Panc1 (cell line): ENCODE measurements around the gene CDYL. TPM values are rescaled to one million over a fixed set of nuclear protein-coding genes. Genes with fewer than 3 reads are reported as not detected.

Experiments used
- ATAC-seq: fragments of 200-7000 bp; cut with Tn5 transposase; 2 replicates; pipeline ENCODE4 v1.9.1; 2020; ENCODE audit warnings: mild to moderate bottlenecking, moderate library complexity
- BruUV-seq: library from RNA; stranded (reverse); fragments of 400-500 nt; replicated peaks from 2 replicates; lab custom pipeline; 2021; lab: Mats Ljungman, UMichigan
- CTCF ChIA-PET: fragments of 300-600 bp; sonication (Branson Sonifier 250); formaldehyde crosslinking; loops from one replicate; lab custom pipeline; 2022; ENCODE audit warnings: antibody characterized with exemption; lab: Charles Lee
- POLR2A ChIA-PET: fragments of 300-600 bp; sonication (Branson Sonifier 250); formaldehyde crosslinking; loops from one replicate; lab custom pipeline; 2022; ENCODE audit warnings: antibody characterized with exemption; lab: Charles Lee
- DNase-seq: peaks from one replicate; pipeline ENCODE4 v3.0.0-alpha.2; 2010; ENCODE audit warnings: low read depth, low spot score
- H3K27ac ChIP-seq: 2 replicates; pipeline ENCODE4 v1.5.1; 2011; ENCODE audit warnings: mild to moderate bottlenecking, low read length, inconsistent platforms
- H3K27me3 ChIP-seq: fragments of 200-500 bp; sonication (Bioruptor generic); 2 replicates; pipeline ENCODE4 v1.6.0; 2014; ENCODE audit warnings: low read length, inconsistent platforms; ENCODE audit not compliant: control insufficient read depth, insufficient read depth
- H3K36me3 ChIP-seq: fragments of 200-500 bp; sonication (Bioruptor generic); 2 replicates; pipeline ENCODE4 v1.5.1; 2014; ENCODE audit warnings: inconsistent platforms, mild to moderate bottlenecking, low read length, moderate library complexity; ENCODE audit not compliant: control insufficient read depth, insufficient read depth
- H3K4me1 ChIP-seq: 2 replicates; pipeline ENCODE4 v1.5.1; 2011; ENCODE audit warnings: inconsistent platforms, mild to moderate bottlenecking, low read length, moderate library complexity; ENCODE audit not compliant: control insufficient read depth, insufficient read depth
- H3K4me3 ChIP-seq, 2 experiments: 2 replicates each; pipeline ENCODE4 v1.5.1; 2011 to 2012; ENCODE audit warnings: low read depth in 2 of 2, low read length in 2 of 2, mild to moderate bottlenecking in 2 of 2, inconsistent platforms in 1 of 2, moderate library complexity in 1 of 2
- H3K9me3 ChIP-seq: fragments of 200-500 bp; sonication (Bioruptor generic); 2 replicates; pipeline ENCODE4 v1.5.1; 2014; ENCODE audit warnings: low read depth, mild to moderate bottlenecking, inconsistent platforms, low read length, moderate library complexity; ENCODE audit not compliant: control insufficient read depth, insufficient read depth
- CTCF ChIP-seq: fragments of 450-650 bp; IDR thresholded peaks from 2 replicates; pipeline ENCODE4 v1.5.1; 2017; ENCODE audit warnings: mild to moderate bottlenecking
- POLR2AphosphoS5 ChIP-seq: IDR thresholded peaks from 2 replicates; pipeline ENCODE4 v1.6.1; 2012; ENCODE audit warnings: mild to moderate bottlenecking, low read depth, low read length, moderate library complexity
- REST ChIP-seq, 2 experiments: IDR thresholded peaks; 2 replicates each; pipeline ENCODE4 v1.6.1; 2011 to 2012; ENCODE audit warnings: low read depth in 2 of 2, control low read depth in 1 of 2, low read length in 1 of 2, mild to moderate bottlenecking in 1 of 2, moderate library complexity in 1 of 2; ENCODE audit not compliant: insufficient read depth in 1 of 2
- SIN3A ChIP-seq: IDR thresholded peaks from 2 replicates; pipeline ENCODE4 v1.6.1; 2012; ENCODE audit warnings: low read depth, mild to moderate bottlenecking, low read length, moderate library complexity, borderline replicate concordance; ENCODE audit not compliant: insufficient read depth
- TCF7L2 ChIP-seq: IDR thresholded peaks from 2 replicates; pipeline ENCODE4 v1.6.1; 2011; ENCODE audit warnings: mild to moderate bottlenecking, low read depth, low read length, inconsistent platforms
- in situ Hi-C: cut with HindIII; loops from 2 replicates; pipeline ENCODE4 v1.10.0; 2016; ENCODE audit warnings: low sequenced_read_pairs, low pct_unique_long_range_greater_than_20kb
- intact Hi-C: fragments of 100-400 bp; cut with micrococcal nuclease; formaldehyde crosslinking; loops from one replicate; pipeline ENCODE4 v1.10.0; 2022; ENCODE audit not compliant: unreplicated experiment
- total RNA-seq: library from RNA; stranded (reverse); gene quantifications from one replicate; pipeline ENCODE4 v1.2.1, GENCODE V29; 2021; ENCODE audit not compliant: unreplicated experiment

CDYL gene
- total RNA-seq, 1 experiment from 2014 or later: 61.4 TPM

- BruUV-seq: no TSS peak
- intact Hi-C loops (no loop called here), in situ Hi-C loops (no loop called here)
- CTCF ChIA-PET: no interaction called here
- H3K9me3 ChIP-seq: peaks cover 6% of the 10 kb centered on the region; the same call in 1 of the 2 replicates
- no peaks in the 10 kb centered on the region for H3K27me3 ChIP-seq
- no peaks in the 10 kb centered on the region for H3K36me3 ChIP-seq
- DNase-seq (no peak), ATAC-seq (peak; percentile 76)
- POLR2A ChIA-PET: no interaction called here
- TF ChIP-seq REST (IDR thresholded peaks at IDR 0.05; ENCODE audit: insufficient read depth in 1 of 2, low read depth in 2 of 2, low read length in 1 of 2) (no peak), SIN3A (no peak), TCF7L2 (no peak), POLR2AphosphoS5 (no peak), CTCF (no peak)
- peak overlapping the region; percentile 20; the same call in 1 of the 2 replicates for H3K27ac ChIP-seq
- peaks cover 8% of the 10 kb centered on the region for H3K4me1 ChIP-seq
- peak overlapping the region in 1 of 2 experiments; percentile 3; a peak in 1 of 4 replicates for H3K4me3 ChIP-seq
Measured at GRCh38 chr6:4794140-4794707, 18.0 kb downstream of the CDYL start.

GRCh38 chr6:4797587-4797986 lies 21.4 kb downstream of the CDYL start:
- H3K27me3 ChIP-seq: no peaks in the 10 kb centered on the region
- no peak for TF ChIP-seq TCF7L2
- TF ChIP-seq SIN3A: no peak
- no peak for TF ChIP-seq REST (IDR thresholded peaks at IDR 0.05; ENCODE audit: insufficient read depth in 1 of 2, low read depth in 2 of 2, low read length in 1 of 2)
- TF ChIP-seq POLR2AphosphoS5: no peak
- TF ChIP-seq CTCF: no peak
- peaks cover 5% of the 10 kb centered on the region; the same call in 1 of the 2 replicates for H3K4me1 ChIP-seq
- in situ Hi-C loops (no loop called here), intact Hi-C loops (no loop called here)
- H3K4me3 ChIP-seq: no peak overlapping the region
- TSS peak; percentile 3 for BruUV-seq
- H3K36me3 ChIP-seq: no peaks in the 10 kb centered on the region
- ATAC-seq (no peak), DNase-seq (no peak)
- peaks cover 21% of the 10 kb centered on the region; the same call in 1 of the 2 replicates for H3K9me3 ChIP-seq
- ChIA-PET CTCF (no interaction called here), POLR2A (no interaction called here)
- H3K27ac ChIP-seq: no peak overlapping the region
